Measurements from ENCODE around the gene CFAP298.

DNA sequence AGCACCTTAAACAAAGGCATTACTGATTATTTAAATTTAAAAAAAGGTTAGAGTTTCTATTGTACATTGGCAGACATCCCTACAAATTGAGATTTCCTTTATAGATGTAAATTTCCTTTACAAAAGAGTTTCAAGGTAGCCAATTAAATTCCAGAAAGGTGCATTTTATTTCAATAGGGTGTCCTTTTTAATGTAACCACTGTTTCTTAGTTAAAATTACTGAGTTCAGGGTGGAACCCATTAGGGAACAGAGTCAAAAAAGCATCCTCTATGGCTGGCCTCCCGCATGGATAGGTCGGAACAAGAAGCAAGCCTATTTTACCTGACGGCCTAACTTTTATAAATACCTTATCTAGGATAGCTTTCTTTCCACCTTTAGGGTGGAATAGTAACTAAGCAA, 51.3 kb downstream of the CFAP298 start:
- no peak for TF ChIP-seq POLR2A (IDR thresholded peaks at IDR 0.05)
- TF ChIP-seq, protein P1, sequence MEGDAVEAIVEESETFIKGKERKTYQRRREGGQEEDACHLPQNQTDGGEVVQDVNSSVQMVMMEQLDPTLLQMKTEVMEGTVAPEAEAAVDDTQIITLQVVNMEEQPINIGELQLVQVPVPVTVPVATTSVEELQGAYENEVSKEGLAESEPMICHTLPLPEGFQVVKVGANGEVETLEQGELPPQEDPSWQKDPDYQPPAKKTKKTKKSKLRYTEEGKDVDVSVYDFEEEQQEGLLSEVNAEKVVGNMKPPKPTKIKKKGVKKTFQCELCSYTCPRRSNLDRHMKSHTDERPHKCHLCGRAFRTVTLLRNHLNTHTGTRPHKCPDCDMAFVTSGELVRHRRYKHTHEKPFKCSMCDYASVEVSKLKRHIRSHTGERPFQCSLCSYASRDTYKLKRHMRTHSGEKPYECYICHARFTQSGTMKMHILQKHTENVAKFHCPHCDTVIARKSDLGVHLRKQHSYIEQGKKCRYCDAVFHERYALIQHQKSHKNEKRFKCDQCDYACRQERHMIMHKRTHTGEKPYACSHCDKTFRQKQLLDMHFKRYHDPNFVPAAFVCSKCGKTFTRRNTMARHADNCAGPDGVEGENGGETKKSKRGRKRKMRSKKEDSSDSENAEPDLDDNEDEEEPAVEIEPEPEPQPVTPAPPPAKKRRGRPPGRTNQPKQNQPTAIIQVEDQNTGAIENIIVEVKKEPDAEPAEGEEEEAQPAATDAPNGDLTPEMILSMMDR (IDR thresholded peaks at IDR 0.05): no peak
